PC-3 (cell line): ENCODE results near the gene ITGA8.

Experiments
- EZH2 ChIP-seq: fragments of 300-600 bp; sonication (generic); IDR thresholded peaks from one replicate; pipeline ENCODE4 v1.6.1; 2017; ENCODE audit warnings: antibody characterized with exemption, mild to moderate bottlenecking, low read length; ENCODE audit not compliant: unreplicated experiment
- TF ChIP-seq, protein P1 (sequence below): fragments of 300-600 bp; sonication (generic); conservative IDR thresholded peaks from 2 replicates; pipeline ENCODE4 v1.5.1; 2017; ENCODE audit warnings: antibody characterized with exemption, low read depth, mild to moderate bottlenecking, low read length

DNA sequence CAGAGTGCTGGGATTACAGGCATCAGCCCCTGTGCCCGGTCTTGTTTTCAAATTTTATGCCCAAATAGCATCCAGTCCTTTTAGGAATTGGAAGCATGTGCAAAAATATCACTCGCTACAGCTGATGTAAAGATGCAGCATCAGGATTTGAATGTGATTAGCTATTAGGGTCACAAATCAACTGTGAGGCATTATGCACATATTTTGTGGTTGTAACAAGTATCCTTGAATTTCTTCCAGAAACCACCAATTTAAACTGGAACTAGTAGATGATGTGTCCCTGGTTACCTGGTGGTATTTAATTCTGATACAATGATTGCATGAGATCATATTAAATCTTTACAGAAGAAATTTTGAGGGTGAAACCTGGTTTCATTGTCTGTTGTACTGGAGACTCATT, 41.0 kb upstream of the ITGA8 start:
- TF ChIP-seq, protein P1, sequence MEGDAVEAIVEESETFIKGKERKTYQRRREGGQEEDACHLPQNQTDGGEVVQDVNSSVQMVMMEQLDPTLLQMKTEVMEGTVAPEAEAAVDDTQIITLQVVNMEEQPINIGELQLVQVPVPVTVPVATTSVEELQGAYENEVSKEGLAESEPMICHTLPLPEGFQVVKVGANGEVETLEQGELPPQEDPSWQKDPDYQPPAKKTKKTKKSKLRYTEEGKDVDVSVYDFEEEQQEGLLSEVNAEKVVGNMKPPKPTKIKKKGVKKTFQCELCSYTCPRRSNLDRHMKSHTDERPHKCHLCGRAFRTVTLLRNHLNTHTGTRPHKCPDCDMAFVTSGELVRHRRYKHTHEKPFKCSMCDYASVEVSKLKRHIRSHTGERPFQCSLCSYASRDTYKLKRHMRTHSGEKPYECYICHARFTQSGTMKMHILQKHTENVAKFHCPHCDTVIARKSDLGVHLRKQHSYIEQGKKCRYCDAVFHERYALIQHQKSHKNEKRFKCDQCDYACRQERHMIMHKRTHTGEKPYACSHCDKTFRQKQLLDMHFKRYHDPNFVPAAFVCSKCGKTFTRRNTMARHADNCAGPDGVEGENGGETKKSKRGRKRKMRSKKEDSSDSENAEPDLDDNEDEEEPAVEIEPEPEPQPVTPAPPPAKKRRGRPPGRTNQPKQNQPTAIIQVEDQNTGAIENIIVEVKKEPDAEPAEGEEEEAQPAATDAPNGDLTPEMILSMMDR: no peak
- no peak for TF ChIP-seq EZH2
